ENCODE measurements around the gene TM7SF2.

Gene TM7SF2

DNA sequence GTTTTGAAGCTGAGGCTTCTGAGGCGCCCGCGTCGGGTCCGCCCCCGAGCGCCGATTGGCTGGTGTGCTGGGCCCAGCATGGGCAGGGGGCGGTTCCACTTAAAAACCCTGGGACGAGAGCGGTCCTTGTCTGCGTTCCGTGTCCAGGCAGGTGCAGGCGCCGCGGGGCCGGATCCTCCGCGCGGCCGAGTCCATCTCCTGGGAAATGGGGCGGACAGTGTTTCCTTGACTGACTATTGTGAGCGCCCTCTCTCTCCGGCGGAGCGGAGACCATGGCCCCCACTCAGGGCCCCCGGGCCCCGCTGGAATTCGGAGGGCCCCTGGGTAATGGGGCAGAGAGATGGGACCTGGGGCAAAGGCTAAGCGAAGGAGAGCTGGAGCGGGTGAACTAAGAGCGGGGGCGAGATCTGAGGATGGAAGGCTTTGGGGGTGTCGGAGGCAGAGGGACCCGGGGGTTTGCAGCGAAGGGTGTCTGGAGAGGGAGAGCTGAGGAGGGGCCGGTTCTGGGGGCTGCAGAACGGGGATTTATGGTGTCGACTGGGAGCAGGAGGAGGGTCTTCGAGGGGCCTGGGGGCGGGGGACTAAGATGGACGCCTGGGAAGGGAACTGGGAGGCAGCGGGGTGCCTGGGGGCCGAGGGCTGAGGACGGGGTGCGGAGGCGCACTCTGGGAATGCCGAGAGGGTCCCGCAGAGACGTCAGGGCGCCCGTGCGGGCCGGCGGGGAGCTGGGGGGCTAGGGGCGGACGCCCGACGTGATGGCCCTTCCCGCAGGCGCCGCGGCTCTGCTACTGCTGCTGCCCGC lies at the start of gene TM7SF2:
Gene TM7SF2 (plus strand): TSS at position 129 of the 802 bp plus-strand sequence. CDS start 144 bp downstream, at position 273.
- DNase-seq (ENCODE audit: insufficient read length, low spot score) (peak; percentile 93), FAIRE-seq (no peak)

DNA sequence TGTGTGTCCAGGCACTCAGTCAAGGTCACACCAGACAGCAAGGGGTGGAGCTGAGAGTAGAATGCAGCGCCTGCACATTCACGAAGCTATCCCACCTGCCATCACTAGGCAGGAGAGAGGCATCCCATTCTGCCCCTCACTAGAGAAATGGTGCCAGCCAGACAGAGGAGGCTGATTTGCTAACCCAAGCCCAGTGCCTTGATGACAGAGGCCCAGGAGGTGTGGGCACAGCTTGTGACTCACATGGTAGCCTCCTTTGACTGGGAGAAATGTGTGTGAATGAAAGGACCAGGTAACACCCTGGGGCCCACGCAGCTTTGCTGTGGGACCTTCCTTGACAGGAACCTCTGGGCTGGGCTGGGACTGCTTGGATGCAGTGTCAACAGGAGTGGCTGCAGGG lies 48.1 kb upstream of the TM7SF2 start:
- DNase-seq (ENCODE audit: insufficient read length, low spot score): no peak
- FAIRE-seq: no peak

DNA sequence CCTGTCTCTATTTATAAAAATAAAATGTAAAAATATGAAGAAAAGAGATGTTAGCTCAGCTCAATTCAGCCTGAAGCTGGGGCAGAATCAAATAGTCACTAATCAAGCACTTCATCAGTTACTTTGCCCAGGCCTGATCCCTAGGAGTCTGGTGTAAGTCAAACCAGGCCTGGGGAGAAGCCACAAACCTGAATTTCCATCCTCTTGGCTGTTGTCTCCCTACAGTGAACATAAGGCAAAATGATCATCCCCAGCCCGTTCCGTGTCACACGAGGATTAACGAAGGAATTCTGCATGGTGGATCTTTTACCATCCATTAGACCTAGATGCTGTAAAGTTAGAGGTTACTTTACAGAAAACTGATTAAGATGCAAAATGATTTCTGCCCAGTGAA lies 46.8 kb upstream of the TM7SF2 start:
- DNase-seq (ENCODE audit: insufficient read length, low spot score) (no peak), FAIRE-seq (no peak)

DNA sequence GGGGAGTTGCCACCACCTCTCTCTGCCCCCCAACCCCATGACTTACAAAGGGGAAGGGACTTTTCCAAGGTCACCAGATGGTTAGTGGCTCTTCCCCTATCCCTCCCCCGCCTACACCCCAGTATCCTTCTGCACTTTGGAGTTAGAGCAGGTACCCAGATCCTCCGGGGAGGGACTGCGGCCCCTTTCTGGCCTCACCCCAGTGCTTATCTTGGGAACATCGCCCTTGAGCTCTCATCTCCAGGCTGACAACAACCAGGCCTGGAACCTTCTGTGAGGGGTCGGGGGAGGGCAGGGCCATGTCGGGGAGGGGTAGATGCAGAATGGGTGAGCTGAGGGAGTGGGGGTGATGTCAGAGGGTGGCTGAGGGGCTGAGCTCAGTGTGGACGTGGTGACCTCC lies 45.8 kb upstream of the TM7SF2 start:
- FAIRE-seq (no peak), DNase-seq (ENCODE audit: insufficient read length, low spot score) (no peak)

DNA sequence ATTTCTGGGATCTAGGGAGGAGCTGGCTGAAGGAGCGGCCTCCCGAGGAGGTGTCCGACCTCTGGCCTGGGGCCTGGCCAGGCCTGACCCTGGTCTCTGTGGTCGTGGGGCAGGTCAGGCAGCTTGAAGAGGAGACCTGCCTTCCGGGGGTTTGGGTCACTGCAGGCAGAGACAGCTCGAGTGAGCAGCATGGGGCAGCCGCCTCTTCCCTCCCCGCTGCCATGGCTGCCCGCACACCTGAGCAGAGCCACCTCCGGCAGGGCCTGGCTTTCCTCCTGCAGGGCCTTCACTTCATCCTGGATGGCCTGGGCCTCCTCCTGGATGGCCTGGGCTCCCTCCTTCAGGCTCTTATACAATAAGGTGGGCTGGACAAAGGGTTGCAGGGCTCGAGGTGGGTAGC lies 45.4 kb upstream of the TM7SF2 start:
- FAIRE-seq (no peak), DNase-seq (ENCODE audit: insufficient read length, low spot score) (no peak)

DNA sequence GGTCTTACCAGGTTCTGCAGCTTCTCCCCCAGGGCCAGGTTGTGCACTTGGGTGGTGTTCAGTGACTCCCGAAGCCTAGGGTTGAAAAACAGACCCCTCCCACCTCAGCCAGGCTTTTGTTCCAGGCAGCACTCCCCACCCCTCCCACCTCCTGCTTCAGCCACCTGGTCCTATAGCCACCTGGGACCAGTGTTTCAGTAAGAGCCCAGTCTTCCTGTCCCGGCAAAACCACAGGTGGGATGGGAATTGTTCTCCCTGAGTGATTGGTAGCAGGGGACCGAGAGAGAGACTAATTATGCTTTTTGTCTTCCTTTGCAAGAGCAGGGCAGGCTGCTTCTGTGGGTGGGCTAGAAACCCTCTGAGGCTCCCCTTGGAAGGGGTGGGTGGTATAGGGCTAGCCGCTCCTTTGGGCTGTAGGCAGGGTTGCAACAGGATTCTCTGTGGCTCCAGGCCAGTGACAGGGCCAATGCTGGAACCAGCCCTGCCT lies 44.8 kb upstream of the TM7SF2 start:
- no peak for FAIRE-seq
- no peak for DNase-seq (ENCODE audit: insufficient read length, low spot score)

DNA sequence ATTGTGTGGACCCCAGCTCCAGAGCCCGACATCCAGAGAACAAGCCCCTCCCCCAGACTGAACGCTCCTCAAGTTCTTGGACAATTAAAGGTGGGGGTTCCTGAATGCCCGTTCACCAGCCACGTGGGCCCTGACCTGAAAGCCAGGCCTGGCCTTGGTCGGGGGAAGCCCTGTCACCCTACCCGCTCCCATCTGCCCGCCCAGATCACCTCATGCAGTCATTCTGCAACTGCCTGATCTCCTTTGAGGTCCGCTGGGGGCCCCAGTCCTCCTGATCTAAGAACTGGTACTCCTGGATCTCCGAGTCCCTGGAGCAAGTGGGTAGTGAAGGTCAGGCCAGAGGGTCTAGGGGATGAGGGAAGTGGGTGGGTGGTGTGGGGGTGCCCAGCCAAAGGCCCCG lies 44.2 kb upstream of the TM7SF2 start:
- no peak for FAIRE-seq
- no peak for DNase-seq (ENCODE audit: insufficient read length, low spot score)

DNA sequence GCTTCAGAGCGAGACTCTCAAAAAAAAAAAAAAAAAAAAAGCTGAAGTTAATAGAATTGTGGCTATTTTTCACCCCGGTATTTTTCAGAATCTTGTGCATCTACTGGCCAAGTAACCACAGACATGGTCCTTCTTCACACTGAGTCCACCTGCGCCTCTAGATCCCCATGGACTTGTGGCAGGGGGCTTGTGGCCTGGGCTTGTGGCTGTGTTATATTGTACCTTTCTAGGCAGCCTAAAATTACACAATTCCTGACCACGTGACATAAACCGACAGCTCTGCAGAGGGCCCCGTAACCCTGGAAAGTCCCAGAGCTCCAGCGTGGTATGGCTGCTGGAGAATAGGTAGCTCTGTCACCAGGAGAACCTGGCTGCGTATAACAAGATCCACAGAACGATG lies 42.5 kb upstream of the TM7SF2 start:
- DNase-seq (ENCODE audit: insufficient read length, low spot score) (no peak), FAIRE-seq (no peak)

DNA sequence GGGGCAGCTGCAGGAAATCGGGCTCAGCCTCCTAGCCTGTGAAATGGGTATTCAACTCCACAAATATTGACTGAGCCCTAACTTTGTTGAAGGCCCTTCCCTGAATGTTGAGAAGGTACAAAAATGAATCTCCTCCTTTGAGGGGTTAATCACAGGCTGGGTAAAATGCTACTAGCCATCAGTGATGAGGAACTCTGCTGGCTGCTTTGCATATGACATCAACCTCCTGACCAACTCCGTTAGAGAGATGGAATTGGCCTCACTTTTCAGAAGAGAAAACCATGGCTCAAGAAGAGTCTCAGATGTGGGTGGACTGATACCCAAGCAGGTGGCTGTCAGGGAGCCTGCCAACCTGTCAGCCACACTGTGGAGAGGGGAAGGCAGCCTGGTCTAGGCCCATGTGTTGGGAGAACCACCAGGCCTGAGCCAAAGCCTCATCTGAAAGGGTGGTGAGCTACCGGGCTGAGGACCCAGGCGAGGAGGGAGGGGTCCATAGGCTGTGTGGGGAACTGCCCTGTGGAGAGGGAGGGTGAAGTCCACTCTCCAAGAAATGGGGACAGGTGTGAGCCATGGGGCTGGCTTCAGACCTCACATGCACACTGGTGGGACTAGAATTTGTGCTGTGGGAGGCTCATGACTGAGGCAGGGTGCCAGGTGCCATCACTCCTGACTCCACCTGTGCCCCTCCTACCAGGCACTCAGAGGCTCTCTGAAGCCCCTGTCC lies 39.6 kb upstream of the TM7SF2 start:
- FAIRE-seq: no peak
- no peak for DNase-seq (ENCODE audit: insufficient read length, low spot score)

DNA sequence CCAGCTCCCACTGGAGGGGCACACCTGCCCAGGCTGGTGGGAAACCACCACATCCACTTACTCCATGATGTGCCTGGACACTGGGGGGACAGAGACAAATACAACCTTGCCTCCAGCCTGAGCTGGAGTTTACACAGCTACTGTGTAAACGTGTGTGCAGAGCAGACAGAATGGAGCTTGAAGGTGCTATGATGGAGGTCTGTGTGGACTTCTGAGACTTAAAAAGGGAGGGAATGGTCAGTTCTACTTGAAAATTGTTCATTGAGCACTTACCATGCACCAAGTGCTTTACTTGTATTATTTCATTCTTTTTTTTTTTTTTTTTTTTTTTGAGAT lies 39.1 kb upstream of the TM7SF2 start:
- DNase-seq (ENCODE audit: insufficient read length, low spot score) (no peak), FAIRE-seq (no peak)

DNA sequence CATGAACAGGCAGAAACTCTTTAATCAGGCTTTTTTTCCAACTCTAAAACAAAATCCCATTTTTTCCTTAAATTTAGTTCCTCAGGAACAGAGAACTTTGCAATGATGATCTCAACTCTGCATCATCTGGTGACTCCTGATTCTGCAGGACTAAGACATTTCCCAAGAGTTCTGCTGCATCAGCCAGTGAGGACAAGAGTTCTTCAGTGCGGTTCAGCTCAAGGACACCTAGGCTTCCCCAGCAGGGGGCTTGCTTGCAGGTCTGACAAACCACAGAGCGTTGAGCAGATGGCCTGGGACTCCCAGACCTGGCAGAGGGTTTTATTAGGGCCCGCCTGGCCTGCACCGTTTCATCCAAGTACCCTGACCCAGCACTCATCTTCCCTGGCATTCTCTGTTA lies 34.2 kb upstream of the TM7SF2 start:
- FAIRE-seq (no peak), DNase-seq (ENCODE audit: insufficient read length, low spot score) (no peak)

DNA sequence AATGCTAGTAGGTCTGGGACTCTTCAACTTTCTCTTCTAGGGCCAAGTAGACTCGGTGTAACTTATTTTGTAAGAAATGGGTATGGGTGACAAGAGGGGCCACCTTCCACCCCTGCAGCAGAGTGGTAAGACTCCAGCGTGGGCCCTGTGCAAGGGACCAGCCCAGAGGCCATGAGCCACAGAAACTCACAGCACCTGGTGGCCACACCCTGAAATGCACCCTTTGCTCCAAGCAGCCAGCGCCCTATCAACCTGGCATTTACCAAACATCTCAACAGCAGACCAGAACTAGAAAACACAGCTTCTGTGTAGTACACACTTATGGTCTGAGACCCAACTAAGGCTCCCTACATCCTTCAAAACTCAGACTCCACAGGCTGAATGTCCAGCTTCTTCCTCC lies 33.5 kb upstream of the TM7SF2 start:
- DNase-seq (ENCODE audit: insufficient read length, low spot score) (no peak), FAIRE-seq (no peak)

DNA sequence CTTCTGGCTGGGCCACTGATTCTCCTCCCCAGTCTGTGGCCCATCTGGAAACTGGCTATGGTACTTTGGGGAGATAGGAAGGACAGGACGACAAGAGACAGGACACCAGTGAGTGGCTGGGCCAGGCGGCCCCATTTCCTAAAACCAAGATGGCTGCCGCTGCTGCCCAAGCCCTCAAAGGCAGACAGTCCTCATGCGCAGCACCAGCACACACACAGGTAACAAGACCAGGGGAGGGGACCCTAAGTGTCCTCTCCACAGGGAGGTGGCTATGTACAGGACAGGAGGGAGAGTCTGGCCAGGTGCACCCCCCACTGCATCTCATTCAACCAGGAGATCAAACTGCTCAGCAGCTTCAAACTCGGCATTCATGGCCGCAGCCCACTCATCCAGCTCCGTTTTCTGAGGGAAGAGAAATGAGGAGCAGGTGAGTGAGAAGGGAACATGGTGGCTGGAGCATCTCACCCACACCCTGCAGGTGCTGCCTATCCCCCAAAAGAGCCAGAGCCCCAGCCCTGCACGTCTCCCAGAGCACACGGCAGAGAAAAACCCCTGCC lies 32.8 kb upstream of the TM7SF2 start:
- FAIRE-seq (no peak), DNase-seq (ENCODE audit: insufficient read length, low spot score) (no peak)

DNA sequence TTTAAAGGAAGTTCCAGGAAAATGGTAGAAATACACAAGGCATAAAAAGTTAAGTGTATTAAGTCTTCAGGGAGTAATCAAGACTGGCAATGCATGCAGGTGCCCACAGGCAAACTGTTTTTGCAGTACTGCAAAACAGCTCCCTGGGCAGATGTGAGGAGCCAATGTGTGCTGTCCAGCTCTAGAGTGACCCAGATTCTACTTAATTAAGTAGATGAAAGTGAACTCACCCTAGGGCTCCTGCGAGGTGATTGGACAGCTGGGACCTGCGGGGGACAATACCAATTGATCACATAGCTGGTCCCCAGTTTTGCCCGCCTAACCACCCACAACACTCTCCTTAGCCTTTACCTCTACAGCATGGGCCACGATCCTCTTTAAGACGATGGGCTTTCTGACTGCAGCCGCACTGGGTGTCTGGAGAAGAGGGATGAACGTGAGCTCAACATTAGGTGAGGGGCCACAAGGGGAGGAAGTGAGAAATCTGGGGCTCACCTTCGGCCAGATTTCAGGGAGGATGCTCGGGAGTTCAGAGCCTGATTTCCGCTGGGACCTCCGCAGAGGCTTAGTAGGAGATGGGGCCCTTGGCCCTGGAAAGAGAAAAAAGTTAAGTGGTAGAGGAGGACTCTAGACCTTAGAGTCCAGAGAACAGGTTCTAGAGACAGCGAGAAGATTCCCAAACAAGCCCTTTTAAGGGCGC lies 28.4 kb upstream of the TM7SF2 start:
- FAIRE-seq: no peak
- DNase-seq (ENCODE audit: insufficient read length, low spot score): no peak

DNA sequence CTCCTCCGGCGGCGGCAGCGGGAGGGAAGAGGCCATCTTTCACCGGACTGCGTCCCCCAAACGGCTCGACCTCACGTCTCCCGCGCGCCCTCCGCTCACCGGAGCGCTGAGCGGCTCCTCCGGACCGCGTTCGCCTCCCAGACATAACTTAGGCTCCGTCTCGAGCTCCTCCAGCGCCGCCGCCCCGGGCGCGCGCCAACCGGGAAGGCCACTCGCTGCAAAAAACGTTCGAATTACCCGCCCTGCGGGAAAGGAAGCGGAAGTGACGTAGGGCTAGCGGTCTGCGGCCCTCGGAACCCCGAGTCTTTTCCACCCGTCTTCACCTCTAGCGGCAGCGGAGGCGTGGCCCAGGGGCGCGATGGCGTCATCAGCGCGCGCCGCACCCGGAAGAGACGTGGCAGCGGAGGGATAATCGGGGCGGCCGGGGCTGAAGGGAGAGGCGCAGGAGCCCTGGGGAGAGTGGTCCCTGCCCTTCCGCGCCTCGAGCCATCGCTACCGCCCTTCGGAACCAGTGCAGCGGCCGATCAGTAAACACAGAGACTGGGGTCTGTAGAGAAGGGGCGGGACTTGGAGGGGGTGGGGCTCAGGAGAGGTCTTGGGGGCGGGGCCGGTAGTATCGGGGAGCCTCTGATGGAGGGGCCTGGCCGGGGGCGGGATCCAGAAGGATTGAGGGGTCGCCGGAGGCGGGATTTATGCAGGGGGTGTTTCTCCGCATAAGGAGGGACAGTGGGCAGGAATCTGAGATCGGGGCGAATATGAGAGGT lies 27.7 kb upstream of the TM7SF2 start, which contains the start of the genes CDCA5 and ZFPL1:
Gene CDCA5 (minus strand): TSS at position 207 of the 764 bp plus-strand sequence. CDS start 62 bp downstream, at position 145.
Gene ZFPL1 (plus strand): TSS at position 389 of the 764 bp plus-strand sequence. CDS start 477 bp downstream, outside the sequence.
- DNase-seq (ENCODE audit: insufficient read length, low spot score): peak; percentile 98
- peak; percentile 76 for FAIRE-seq

DNA sequence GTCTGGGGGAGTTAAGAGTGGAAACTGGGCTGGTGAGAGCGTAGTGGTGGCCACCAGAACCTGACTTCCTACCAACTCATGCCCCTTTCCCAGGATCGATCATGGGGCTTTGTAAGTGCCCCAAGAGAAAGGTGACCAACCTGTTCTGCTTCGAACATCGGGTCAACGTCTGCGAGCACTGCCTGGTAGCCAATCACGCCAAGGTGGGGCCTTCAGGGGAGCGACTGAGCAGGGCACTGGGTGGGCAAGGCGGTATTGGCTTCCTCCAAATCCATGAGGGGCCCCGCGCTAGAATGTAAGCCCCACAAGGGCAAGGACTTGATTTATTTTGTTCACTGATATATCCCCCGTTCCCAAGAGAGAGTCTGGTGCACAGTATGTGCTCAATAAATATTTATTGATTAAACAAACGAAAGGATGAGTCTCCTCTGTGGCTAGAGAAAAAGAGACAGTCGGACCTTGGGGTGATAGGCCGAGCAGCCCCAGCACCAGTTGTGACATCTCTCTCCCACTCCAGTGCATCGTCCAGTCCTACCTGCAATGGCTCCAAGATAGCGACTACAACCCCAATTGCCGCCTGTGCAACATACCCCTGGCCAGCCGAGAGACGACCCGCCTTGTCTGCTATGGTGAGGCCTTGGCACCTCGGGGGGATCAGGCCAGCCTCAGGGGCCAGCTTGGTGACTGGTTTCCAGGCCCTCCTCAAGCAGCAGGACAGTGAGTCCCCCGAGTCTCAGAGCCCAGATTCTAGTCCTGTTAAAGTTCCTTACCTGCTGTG lies 26.9 kb upstream of the TM7SF2 start:
- FAIRE-seq (no peak), DNase-seq (ENCODE audit: insufficient read length, low spot score) (no peak)

DNA sequence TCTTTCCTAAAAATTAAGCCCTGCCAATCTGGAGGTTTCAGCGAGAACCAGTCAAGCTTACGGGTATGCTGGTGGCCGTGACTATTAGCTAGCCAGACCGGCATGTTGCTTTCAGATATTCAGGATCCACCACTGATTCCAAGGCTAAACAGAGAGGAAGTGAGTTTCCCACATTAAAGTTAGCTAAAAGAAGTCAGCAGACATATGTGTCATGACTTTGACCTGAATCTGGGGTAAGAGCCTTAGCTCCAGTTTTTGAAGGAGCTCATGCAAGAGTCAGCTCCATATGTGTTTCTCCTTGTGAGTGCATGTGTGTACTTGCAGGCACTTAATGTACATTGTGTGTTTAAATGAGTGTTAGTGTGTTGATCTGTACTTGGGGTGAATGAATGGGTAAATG lies 26.2 kb upstream of the TM7SF2 start:
- DNase-seq (ENCODE audit: insufficient read length, low spot score) (no peak), FAIRE-seq (no peak)

DNA sequence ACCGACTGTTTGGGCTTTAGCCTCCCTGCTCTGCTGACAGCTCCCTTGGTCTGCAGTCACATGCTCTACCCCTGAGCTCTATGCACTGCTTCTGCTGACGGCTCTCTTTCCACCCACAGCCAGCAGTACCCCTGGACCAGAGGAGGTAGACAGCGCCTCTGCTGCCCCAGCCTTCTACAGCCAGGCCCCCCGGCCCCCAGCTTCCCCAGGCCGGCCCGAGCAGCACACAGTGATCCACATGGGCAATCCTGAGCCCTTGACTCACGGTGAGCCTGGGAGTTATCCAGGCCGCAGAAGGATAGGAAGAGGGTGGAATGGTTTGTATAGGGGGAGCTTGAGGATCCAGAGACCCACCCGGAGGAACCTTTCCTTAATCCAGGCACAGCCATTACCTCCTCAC lies 24.9 kb upstream of the TM7SF2 start:
- no peak for DNase-seq (ENCODE audit: insufficient read length, low spot score)
- FAIRE-seq: no peak

DNA sequence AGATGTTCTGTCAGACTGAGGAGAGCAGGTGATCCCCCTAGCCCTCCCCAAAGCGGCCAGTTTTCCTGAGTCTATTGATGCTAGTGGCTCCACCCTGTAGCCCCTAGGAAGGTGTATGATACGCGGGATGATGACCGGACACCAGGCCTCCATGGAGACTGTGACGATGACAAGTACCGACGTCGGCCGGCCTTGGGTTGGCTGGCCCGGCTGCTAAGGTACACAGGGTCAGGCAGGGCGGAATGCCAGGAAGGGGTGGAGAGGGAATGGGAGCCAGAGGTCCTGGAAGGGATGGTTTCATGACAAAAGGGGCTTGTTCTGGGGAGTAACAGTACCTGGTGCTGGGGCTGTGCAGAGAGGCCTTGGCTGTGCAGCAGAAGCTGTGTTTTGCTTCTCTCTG lies 24.5 kb upstream of the TM7SF2 start:
- FAIRE-seq: no peak
- no peak for DNase-seq (ENCODE audit: insufficient read length, low spot score)

DNA sequence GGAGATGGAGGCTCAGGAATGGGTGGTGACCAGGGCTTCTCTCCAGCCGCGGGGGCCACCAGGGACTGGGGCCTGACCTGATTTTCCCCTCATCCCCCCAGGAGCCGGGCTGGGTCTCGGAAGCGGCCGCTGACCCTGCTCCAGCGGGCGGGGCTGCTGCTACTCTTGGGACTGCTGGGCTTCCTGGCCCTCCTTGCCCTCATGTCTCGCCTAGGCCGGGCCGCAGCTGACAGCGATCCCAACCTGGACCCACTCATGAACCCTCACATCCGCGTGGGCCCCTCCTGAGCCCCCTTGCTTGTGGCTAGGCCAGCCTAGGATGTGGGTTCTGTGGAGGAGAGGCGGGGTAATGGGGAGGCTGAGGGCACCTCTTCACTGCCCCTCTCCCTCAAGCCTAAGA lies 23.8 kb upstream of the TM7SF2 start:
- no peak for DNase-seq (ENCODE audit: insufficient read length, low spot score)
- no peak for FAIRE-seq

Measured in HTR-8/SVneo (cell line).